ENCODE results near the gene GATAD2B.

DNA sequence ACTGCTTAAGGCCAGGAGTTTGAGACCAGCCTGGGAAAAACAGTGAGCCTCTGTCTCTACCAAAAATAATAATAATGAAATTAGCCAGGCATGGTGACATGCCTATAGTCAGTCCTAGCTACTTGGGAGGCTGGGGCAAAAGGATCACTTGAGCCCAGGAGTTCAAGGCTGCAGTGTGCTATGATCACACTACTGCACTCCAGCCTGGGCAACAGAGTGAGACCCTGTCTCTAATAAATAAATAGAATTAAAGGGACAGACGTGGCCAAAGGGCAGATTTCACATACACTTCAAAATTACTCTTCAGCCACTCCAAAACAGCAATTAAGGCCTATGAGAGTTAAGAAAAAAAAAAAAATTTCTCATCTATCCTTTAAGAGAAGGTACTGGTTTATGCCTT, 45.7 kb downstream of the GATAD2B start:
- TF ChIP-seq, protein P1, sequence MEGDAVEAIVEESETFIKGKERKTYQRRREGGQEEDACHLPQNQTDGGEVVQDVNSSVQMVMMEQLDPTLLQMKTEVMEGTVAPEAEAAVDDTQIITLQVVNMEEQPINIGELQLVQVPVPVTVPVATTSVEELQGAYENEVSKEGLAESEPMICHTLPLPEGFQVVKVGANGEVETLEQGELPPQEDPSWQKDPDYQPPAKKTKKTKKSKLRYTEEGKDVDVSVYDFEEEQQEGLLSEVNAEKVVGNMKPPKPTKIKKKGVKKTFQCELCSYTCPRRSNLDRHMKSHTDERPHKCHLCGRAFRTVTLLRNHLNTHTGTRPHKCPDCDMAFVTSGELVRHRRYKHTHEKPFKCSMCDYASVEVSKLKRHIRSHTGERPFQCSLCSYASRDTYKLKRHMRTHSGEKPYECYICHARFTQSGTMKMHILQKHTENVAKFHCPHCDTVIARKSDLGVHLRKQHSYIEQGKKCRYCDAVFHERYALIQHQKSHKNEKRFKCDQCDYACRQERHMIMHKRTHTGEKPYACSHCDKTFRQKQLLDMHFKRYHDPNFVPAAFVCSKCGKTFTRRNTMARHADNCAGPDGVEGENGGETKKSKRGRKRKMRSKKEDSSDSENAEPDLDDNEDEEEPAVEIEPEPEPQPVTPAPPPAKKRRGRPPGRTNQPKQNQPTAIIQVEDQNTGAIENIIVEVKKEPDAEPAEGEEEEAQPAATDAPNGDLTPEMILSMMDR (conservative IDR thresholded peaks at IDR 0.05; ENCODE audit: low read length): no peak
- TF ChIP-seq EZH2phosphoT487 (IDR thresholded peaks at IDR 0.05; ENCODE audit: borderline replicate concordance): no peak

Measured in Loucy (cell line).